Panc1 (cell line): ENCODE results near the gene CGNL1.

ENCODE experiments used
- CTCF ChIP-seq: fragments of 450-650 bp; IDR thresholded peaks from 2 replicates; pipeline ENCODE4 v1.5.1; 2017; ENCODE audit warnings: mild to moderate bottlenecking
- POLR2AphosphoS5 ChIP-seq: IDR thresholded peaks from 2 replicates; pipeline ENCODE4 v1.6.1; 2012; ENCODE audit warnings: mild to moderate bottlenecking, low read depth, low read length, moderate library complexity
- REST ChIP-seq, 2 experiments: IDR thresholded peaks; 2 replicates each; pipeline ENCODE4 v1.6.1; 2011 to 2012; ENCODE audit warnings: low read depth in 2 of 2, control low read depth in 1 of 2, low read length in 1 of 2, mild to moderate bottlenecking in 1 of 2, moderate library complexity in 1 of 2; ENCODE audit not compliant: insufficient read depth in 1 of 2

- no peak for TF ChIP-seq CTCF
- no peak for TF ChIP-seq POLR2AphosphoS5
- TF ChIP-seq REST (IDR thresholded peaks at IDR 0.05; ENCODE audit: insufficient read depth in 1 of 2, low read depth in 2 of 2, low read length in 1 of 2) = no peak
These were observed 223.0 kb downstream of the CGNL1 start for GRCh38 chr15:57599296-57599810.
